HG03460 (cell line): Measurements from ENCODE around the gene HORMAD1.
"Not testable (repeated sequence)": the region's sequence is repeated elsewhere in the genome, so short reads cannot be mapped to it uniquely, and the experiment has no call there.

Experiments used
- ATAC-seq: cut with Tn5 transposase; IDR thresholded peaks from one replicate; pipeline ENCODE4 v1.9.1; 2021; ENCODE audit not compliant: unreplicated experiment

HORMAD1 gene

GRCh38 chr1:150703427-150703826 lies 17.3 kb downstream of the HORMAD1 start:
- no peak for ATAC-seq

GRCh38 chr1:150696995-150697927 lies 23.4 kb downstream of the HORMAD1 start, which contains the start of gene GOLPH3L:
GOLPH3L (minus strand) TSS chr1:150697154; CDS start chr1:150694838, 2,316 bp downstream.
- ATAC-seq = peak; percentile 98

- ATAC-seq = no peak
Observed at GRCh38 chr1:150696590-150696989, 24.1 kb downstream of the HORMAD1 start.

- ATAC-seq = no peak
Observed at GRCh38 chr1:150696162-150696561, 24.5 kb downstream of the HORMAD1 start.

- ATAC-seq = no peak
Observed at GRCh38 chr1:150695561-150695960, 25.1 kb downstream of the HORMAD1 start.

DNA sequence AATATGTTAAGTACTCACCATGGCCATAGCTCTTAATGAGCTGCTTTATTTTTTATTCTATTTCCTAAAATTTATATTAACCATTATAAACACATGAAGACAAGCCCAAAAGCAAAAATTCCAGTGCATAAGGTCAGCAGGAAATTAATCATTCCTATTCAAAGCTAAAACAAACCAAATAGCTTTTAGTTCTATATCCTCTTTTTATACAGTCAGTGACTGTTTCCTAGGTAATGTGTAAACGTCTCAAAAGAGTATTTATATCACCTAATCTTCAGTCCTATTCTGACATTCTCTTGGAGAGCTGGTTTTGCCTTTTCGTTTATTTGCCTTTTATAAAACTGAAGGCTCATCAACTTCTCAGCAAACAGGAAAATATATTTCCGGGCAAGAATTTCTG lies 28.0 kb downstream of the HORMAD1 start:
- no peak for ATAC-seq

- no peak for ATAC-seq
Observed at GRCh38 chr1:150688763-150689162, 31.9 kb downstream of the HORMAD1 start.

DNA sequence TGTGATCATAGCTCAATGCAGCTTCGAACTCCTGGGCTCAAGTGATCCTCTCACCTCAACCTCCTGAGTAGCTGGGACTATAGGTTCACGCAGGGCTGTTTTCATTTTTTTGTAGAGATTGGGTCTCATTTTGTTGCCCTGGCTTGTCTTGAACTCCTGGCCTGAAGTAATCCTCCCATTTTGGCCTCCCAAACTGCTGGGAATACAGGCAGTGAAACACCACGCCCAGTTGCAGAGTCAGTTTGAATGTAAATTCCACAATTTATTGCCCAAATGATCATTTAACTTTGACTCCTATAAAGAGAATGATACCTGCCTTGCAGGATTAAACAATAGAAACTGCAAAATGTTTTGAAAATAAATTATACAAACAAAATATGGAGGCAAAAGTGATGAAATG lies 34.4 kb downstream of the HORMAD1 start:
- no peak for ATAC-seq

DNA sequence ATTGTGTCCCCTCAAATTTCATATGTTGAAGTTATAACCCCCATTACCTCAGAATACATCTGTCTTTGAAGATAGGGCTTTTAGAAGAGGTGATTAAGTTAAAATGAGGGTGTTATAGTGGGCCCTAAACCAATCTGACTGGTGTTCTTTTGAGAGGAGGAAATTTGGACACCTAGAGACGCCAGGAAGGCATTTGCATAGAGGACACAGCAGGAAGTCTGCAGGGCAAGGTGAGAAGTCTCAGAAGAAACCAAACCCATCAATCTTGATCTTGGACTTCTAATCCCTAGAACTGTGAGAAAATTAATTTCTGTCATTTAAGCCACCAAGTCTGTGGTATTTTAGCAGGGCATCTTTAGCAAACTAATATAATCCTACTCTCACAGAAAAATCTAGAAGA lies 36.8 kb downstream of the HORMAD1 start:
- no peak for ATAC-seq

DNA sequence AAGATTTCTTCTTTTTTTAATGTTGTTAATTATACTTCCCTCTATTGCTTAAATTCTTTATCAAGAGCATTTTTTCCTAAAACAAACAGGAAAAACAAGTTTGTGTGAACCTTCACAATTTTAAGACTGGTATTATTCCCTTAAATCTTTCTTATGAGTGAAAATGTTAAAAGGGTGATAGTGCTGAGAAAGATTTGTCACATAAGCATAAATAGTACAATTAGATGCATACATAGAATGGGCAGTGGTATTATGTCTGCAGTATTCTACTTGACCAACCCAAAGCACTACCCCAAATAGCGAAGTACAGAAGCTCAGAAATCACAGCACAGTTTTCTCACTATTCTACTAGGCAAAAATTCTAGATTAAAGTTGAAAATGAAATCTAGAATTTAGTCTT lies 41.7 kb downstream of the HORMAD1 start:
- no peak for ATAC-seq

GRCh38 chr1:150674881-150675280 lies 45.8 kb downstream of the HORMAD1 start:
- no peak for ATAC-seq

GRCh38 chr1:150663321-150663720 lies 57.4 kb downstream of the HORMAD1 start:
- no peak for ATAC-seq

DNA sequence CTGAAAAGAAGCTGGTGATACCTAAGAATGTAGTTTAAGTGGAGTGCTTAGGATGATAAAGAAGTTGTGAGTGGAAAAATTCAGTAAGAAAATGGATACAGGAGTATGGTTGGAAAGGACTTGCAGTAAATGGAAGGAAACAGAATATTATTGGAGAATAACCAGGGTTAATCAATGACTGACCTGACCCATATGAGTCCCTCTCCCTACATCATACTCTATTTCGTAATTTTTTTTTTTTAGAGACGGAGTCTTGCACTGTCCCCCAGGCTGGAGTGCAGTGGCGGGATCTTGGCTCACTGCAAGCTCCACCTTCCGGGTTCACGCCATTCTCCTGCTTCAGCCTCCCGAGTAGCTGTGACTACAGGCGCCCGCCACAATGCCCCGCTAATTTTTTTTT lies 57.9 kb downstream of the HORMAD1 start:
- ATAC-seq = no peak

DNA sequence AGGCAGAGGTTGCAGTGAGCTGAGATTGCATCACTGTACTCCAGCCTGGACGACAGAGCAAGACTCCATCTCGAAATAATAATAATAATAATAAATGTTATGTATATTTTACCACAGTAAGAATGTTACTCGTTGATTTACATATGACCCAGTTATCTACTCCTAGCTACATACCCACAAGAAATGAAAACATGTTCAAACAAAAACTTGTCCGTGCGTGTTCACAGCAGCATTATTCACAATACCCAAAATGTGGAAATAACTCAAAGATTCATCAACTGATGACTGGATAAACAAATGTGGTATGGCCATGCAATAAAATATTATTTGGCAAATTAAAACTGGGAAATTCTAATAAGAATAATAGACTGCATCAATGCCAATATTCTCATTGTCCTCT lies 59.5 kb downstream of the HORMAD1 start:
- ATAC-seq = no peak

GRCh38 chr1:150660584-150660983 lies 60.1 kb downstream of the HORMAD1 start:
- no peak for ATAC-seq

DNA sequence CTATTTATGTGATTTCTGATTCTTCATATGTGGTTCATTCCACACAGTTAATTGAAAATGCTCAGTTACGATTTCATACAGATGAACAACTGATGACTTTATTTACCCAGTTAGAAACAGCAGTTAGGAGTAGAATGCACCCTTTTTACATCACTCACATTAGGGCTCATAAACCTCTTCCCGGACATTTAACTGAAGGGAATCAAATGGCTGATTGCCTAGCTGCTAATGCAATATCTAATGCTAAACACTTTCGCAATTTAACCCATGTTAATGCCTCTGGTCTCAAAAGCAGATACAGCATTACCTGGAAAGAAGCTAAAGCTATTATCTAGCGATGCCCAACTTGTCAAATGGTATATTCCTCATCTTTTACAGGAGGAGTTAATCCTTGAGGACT lies 63.6 kb downstream of the HORMAD1 start:
- ATAC-seq = not testable (repeated sequence)

DNA sequence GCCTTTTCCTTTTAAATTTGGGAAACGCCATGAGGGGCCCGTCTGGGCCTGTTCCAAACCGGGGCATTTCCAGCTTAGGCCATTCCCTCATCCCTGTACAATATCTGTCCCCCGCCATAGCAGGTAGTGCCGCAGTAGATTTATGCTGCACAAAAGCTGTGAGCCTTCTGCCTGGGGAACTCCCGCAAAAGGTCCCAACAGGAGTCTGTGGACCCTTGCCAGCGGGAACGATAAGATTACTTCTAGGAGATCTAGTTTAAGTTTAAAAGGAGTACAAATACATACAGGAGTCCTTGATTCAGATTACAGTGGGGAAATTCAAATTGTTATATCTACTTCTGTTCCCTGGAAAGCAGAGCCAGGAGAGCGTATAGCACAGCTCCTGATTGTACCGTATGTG lies 66.1 kb downstream of the HORMAD1 start:
- ATAC-seq = not testable (repeated sequence)

DNA sequence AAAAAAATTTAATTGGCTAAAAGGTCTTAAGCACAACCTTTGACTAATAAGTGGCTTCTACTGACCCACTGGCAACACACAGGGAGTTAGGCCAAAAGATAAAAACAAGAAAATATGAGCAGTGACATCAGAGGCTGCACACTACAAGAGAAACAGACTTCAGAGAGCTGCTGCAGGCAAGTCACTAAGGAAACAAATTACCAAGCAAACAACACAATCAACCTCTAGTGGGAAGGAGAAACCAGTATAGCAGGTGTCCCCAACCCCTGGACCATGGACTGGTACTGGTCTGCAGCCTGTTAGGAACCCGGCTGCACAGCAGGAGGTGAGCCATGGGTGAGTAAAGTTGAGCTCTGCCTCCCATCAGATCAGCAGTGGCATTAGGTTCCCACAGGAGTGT lies 70.5 kb downstream of the HORMAD1 start:
- no peak for ATAC-seq

- ATAC-seq = no peak
Observed at GRCh38 chr1:150649441-150650075, 71.1 kb downstream of the HORMAD1 start.
